ENCODE measurements around the gene TLE5. TPM values are rescaled to one million over a fixed set of nuclear protein-coding genes. Genes with fewer than 3 reads are reported as not detected.

Gene TLE5
- total and polyA plus RNA-seq, 2 experiments from 2014 or later: 130 to 154 TPM

DNA sequence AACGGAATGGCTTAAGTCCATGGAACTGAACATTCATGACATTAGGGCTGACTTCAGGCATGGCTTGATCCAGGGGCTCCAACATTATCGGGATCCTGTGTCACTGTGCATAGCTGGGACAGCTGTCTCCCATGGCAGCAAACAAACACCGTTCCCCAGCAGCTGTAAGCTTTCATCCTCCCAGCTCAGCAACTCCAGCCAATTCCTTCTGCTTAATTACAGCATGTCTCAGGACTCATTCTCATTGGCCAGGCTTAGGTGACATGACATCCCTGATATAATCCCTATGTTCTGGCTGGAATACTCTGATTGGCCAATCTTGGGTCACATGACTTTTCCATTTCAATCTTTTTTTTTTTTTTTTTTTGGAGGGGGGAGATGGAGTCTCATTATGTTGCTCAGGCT lies 10.9 kb upstream of the TLE5 start:
- peaks cover 17% of the 10 kb centered on the region for H3K27me3 Mint-ChIP-seq (ENCODE audit: insufficient read depth, low read depth, poor library complexity)
- 0 out of 3 replicates have a peak, but pooled peaks cover 3% of the 10 kb centered on the region for H3K4me1 Mint-ChIP-seq
- TF ChIP-seq NANOG (IDR thresholded peaks at IDR 0.05; ENCODE audit: borderline replicate concordance) (no peak), STAT1 (IDR thresholded peaks at IDR 0.05; ENCODE audit: unreplicated experiment) (no peak), CREB1 (CRISPR knock-in tag; IDR thresholded peaks at IDR 0.05; ENCODE audit: low read depth) (no peak), EZH2phosphoT487 (IDR thresholded peaks at IDR 0.05; ENCODE audit: unreplicated experiment) (no peak), EZH2 (IDR thresholded peaks at IDR 0.05; ENCODE audit: low read depth, unreplicated experiment) (no peak), ZNF462 (CRISPR knock-in tag; IDR thresholded peaks at IDR 0.05) (no peak), ZNF331 (CRISPR knock-in tag; IDR thresholded peaks at IDR 0.05; ENCODE audit: low read depth) (no peak), JUNB (IDR thresholded peaks at IDR 0.05; ENCODE audit: unreplicated experiment) (no peak), ZNF114 (CRISPR knock-in tag; IDR thresholded peaks at IDR 0.05) (no peak), POLR2AphosphoS5 (IDR thresholded peaks at IDR 0.05; ENCODE audit: low read depth) (no peak)
- TF ChIP-seq, protein P1, sequence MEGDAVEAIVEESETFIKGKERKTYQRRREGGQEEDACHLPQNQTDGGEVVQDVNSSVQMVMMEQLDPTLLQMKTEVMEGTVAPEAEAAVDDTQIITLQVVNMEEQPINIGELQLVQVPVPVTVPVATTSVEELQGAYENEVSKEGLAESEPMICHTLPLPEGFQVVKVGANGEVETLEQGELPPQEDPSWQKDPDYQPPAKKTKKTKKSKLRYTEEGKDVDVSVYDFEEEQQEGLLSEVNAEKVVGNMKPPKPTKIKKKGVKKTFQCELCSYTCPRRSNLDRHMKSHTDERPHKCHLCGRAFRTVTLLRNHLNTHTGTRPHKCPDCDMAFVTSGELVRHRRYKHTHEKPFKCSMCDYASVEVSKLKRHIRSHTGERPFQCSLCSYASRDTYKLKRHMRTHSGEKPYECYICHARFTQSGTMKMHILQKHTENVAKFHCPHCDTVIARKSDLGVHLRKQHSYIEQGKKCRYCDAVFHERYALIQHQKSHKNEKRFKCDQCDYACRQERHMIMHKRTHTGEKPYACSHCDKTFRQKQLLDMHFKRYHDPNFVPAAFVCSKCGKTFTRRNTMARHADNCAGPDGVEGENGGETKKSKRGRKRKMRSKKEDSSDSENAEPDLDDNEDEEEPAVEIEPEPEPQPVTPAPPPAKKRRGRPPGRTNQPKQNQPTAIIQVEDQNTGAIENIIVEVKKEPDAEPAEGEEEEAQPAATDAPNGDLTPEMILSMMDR (conservative IDR thresholded peaks at IDR 0.05; ENCODE audit: low read depth in 2 of 2): no peak
- TF ChIP-seq, protein P2, sequence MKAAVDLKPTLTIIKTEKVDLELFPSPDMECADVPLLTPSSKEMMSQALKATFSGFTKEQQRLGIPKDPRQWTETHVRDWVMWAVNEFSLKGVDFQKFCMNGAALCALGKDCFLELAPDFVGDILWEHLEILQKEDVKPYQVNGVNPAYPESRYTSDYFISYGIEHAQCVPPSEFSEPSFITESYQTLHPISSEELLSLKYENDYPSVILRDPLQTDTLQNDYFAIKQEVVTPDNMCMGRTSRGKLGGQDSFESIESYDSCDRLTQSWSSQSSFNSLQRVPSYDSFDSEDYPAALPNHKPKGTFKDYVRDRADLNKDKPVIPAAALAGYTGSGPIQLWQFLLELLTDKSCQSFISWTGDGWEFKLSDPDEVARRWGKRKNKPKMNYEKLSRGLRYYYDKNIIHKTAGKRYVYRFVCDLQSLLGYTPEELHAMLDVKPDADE (IDR thresholded peaks at IDR 0.05): no peak
- TF ChIP-seq, protein P3, sequence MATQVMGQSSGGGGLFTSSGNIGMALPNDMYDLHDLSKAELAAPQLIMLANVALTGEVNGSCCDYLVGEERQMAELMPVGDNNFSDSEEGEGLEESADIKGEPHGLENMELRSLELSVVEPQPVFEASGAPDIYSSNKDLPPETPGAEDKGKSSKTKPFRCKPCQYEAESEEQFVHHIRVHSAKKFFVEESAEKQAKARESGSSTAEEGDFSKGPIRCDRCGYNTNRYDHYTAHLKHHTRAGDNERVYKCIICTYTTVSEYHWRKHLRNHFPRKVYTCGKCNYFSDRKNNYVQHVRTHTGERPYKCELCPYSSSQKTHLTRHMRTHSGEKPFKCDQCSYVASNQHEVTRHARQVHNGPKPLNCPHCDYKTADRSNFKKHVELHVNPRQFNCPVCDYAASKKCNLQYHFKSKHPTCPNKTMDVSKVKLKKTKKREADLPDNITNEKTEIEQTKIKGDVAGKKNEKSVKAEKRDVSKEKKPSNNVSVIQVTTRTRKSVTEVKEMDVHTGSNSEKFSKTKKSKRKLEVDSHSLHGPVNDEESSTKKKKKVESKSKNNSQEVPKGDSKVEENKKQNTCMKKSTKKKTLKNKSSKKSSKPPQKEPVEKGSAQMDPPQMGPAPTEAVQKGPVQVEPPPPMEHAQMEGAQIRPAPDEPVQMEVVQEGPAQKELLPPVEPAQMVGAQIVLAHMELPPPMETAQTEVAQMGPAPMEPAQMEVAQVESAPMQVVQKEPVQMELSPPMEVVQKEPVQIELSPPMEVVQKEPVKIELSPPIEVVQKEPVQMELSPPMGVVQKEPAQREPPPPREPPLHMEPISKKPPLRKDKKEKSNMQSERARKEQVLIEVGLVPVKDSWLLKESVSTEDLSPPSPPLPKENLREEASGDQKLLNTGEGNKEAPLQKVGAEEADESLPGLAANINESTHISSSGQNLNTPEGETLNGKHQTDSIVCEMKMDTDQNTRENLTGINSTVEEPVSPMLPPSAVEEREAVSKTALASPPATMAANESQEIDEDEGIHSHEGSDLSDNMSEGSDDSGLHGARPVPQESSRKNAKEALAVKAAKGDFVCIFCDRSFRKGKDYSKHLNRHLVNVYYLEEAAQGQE (IDR thresholded peaks at IDR 0.05; ENCODE audit: unreplicated experiment): no peak
- Histone ChIP-seq H3K4me2 (no peak overlapping the region), H3K27me3 (ENCODE audit: insufficient read depth) (no peaks in the 10 kb centered on the region), H3K4me1 (ENCODE audit: insufficient read depth) (peaks cover 3% of the 10 kb centered on the region; the same call in 1 of the 2 replicates), H3K79me2 (replicated peaks; ENCODE audit: insufficient read depth) (no peaks in the 10 kb centered on the region), H3F3A (replicated peaks; ENCODE audit: low read depth) (no peaks in the 10 kb centered on the region), H3K27ac (ENCODE audit: low read depth) (no peak overlapping the region), H4K20me1 (replicated peaks; ENCODE audit: insufficient read depth) (no peaks in the 10 kb centered on the region), H3K9me2 (ENCODE audit: insufficient read depth) (no peaks in the 10 kb centered on the region), H2AFZ (no peak overlapping the region), H3K4me3 (no peak overlapping the region), H3K36me3 (ENCODE audit: insufficient read depth) (no peaks in the 10 kb centered on the region)
- ATAC-seq (no peak), DNase-seq (ENCODE audit: low spot score) (peak; percentile 53)
- no peaks in the 10 kb centered on the region for H3K9me3 Mint-ChIP-seq
- no peak overlapping the region for H3K4me3 Mint-ChIP-seq
- H3K27ac Mint-ChIP-seq: no peak overlapping the region
- no peaks in the 10 kb centered on the region for H3K36me3 Mint-ChIP-seq (ENCODE audit: low read depth)

Measured in GM23338 (cell line).